Measurements from ENCODE around the gene CTDSPL. TPM values are rescaled to one million over a fixed set of nuclear protein-coding genes. Genes with fewer than 3 reads are reported as not detected.

The CTDSPL gene
- total and polyA plus RNA-seq, 2 of the 13 experiments (the other 11 are each of a cell fraction or from before 2014, with no cell fraction given) = 26.1 to 142 TPM

DNA sequence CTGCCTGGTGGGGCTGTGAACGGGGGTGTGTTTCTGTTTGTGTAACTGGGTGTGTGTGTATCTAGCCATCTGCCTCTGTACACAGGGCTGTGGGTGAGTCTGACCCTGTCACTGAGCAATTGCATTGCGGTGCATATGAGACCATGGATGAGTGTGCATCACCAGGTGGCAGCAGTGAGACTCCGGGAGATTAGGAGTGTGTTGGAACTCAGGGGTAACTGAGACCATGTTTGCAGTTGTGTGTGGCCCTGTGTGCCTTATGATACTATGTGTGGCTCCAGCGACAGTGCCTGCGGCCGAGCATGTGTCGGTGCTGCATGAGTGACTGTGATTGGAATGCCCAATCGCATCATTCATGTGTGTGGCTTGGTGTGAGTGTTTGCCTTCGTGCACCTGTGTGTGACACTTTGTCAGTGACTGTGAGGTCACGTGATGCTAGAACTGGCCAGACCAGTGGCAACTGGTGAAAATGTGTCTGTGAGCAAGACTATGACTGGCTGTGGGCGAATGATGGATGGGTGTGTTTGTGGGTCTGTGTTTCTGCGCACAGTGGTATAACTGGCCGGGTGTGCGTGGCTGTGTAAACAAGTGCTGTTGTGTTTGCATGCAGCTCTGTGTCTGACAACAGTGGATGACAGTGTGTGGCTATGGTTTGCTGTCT lies 142.9 kb downstream of the CTDSPL start (continued):
- peak; percentile 72; the same call in 1 of the 2 replicates for TF ChIP-seq TP53 (CRISPR knock-in tag; conservative IDR thresholded peaks at IDR 0.05)
- peak; percentile 50; the same call in 1 of the 2 replicates for TF ChIP-seq FOXK1 (CRISPR knock-in tag; IDR thresholded peaks at IDR 0.05; ENCODE audit: borderline replicate concordance, low read depth)
- peak; percentile 66 for TF ChIP-seq CBX1 (IDR thresholded peaks at IDR 0.05; ENCODE audit: low read depth)
- TF ChIP-seq NFIC (IDR thresholded peaks at IDR 0.05; ENCODE audit: low read length) = no peak
- no peak for TF ChIP-seq NFRKB (IDR thresholded peaks at IDR 0.05)
- TF ChIP-seq ZNF619 (CRISPR knock-in tag; IDR thresholded peaks at IDR 0.05) = 0 out of 2 replicates have a peak, but pooled peaks have one; percentile 73
- TF ChIP-seq HHEX (CRISPR knock-in tag; IDR thresholded peaks at IDR 0.05) = 0 out of 2 replicates have a peak, but pooled peaks have one; percentile 17
- no peak for TF ChIP-seq MTA3 (CRISPR knock-in tag; IDR thresholded peaks at IDR 0.05)
- peak; percentile 85 for TF ChIP-seq FOXA3 (CRISPR knock-in tag; IDR thresholded peaks at IDR 0.05)
- TF ChIP-seq, protein P1, sequence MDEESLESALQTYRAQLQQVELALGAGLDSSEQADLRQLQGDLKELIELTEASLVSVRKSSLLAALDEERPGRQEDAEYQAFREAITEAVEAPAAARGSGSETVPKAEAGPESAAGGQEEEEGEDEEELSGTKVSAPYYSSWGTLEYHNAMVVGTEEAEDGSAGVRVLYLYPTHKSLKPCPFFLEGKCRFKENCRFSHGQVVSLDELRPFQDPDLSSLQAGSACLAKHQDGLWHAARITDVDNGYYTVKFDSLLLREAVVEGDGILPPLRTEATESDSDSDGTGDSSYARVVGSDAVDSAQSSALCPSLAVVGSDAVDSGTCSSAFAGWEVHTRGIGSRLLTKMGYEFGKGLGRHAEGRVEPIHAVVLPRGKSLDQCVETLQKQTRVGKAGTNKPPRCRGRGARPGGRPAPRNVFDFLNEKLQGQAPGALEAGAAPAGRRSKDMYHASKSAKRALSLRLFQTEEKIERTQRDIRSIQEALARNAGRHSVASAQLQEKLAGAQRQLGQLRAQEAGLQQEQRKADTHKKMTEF (CRISPR knock-in tag; IDR thresholded peaks at IDR 0.05) = no peak
- TF ChIP-seq NBN (conservative IDR thresholded peaks at IDR 0.05) = no peak
- TF ChIP-seq, protein P2, sequence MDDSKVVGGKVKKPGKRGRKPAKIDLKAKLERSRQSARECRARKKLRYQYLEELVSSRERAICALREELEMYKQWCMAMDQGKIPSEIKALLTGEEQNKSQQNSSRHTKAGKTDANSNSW (CRISPR knock-in tag; IDR thresholded peaks at IDR 0.05; ENCODE audit: borderline replicate concordance) = no peak
- TF ChIP-seq CEBPG (CRISPR knock-in tag; IDR thresholded peaks at IDR 0.05) = peak; percentile 71
- TF ChIP-seq ZNF672 (CRISPR knock-in tag; IDR thresholded peaks at IDR 0.05) = 0 out of 2 replicates have a peak, but pooled peaks have one; percentile 72
- peak; percentile 60; the same call in 1 of the 2 replicates for TF ChIP-seq ELF3 (CRISPR knock-in tag; IDR thresholded peaks at IDR 0.05)
- peak; percentile 39 for TF ChIP-seq PHF21A (CRISPR knock-in tag; IDR thresholded peaks at IDR 0.05)
- no peak for TF ChIP-seq SMYD3 (CRISPR knock-in tag; IDR thresholded peaks at IDR 0.05)

Measured in HepG2 (cell line).